A375 (cell line): ENCODE results near the gene RAET1G. TPM values are rescaled to one million over a fixed set of nuclear protein-coding genes. Genes with fewer than 3 reads are reported as not detected.

Experiments used
- total RNA-seq: library from RNA; depleted of rRNA; stranded (reverse); fragments of >200 nt; shearing (Covaris generic); gene quantifications from 2 replicates; pipeline ENCODE4 v1.2.3, GENCODE V29; 2014; rRNA removed

RAET1G gene
- 0.34 and 0.49 TPM in 2 replicates for total RNA-seq

GRCh38 chr6:149922642-149923326 is at the start of gene RAET1G:
Gene RAET1G, minus strand, starts transcription at chr6:149923121. Its CDS starts 111 bp downstream, at chr6:149923010.

GRCh38 chr6:149963462-149964307 is 40.8 kb upstream of the RAET1G start, which contains the start of gene ULBP1:
Gene ULBP1, plus strand, starts transcription at chr6:149963943. Its CDS starts 107 bp downstream, at chr6:149964050.

GRCh38 chr6:149941583-149942460 is 18.9 kb upstream of the RAET1G start, which contains the start of gene ULBP2:
Gene ULBP2, plus strand, starts transcription at chr6:149942014. Its CDS starts 59 bp downstream, at chr6:149942073.

GRCh38 chr6:149897855-149898744 is 24.8 kb downstream of the RAET1G start, which contains the start of gene RAET1E:
Gene RAET1E, minus strand, starts transcription at chr6:149898113. Its CDS starts 7,212 bp downstream, at chr6:149890901.

Other genes with a start within 250 kb of the RAET1G start
- gene LATS1, start 205.0 kb downstream of the RAET1G start, total RNA-seq, result 10.5 and 11.6 TPM in 2 replicates
- 18.5 and 22.0 TPM in 2 replicates for gene NUP43, start 176.6 kb downstream of the RAET1G start, total RNA-seq
- gene PCMT1, start 173.4 kb downstream of the RAET1G start, total RNA-seq, result 119 and 127 TPM in 2 replicates
- 14.5 and 24.6 TPM in 2 replicates for gene LRP11, start 58.8 kb downstream of the RAET1G start, total RNA-seq
- gene RAET1E, start 25.0 kb downstream of the RAET1G start, total RNA-seq, result 1.1 and 1.3 TPM in 2 replicates
- gene ULBP2, start 18.9 kb upstream of the RAET1G start, total RNA-seq, result 5.6 and 6.5 TPM in 2 replicates
- not detected in 2 replicates for gene ULBP1, start 40.8 kb upstream of the RAET1G start, total RNA-seq
- gene RAET1L, start 102.4 kb upstream of the RAET1G start, total RNA-seq, result 0.08 TPM in 1 of 2 replicates, not detected in the other
- 7.1 and 14.2 TPM in 2 replicates for gene ULBP3, start 146.0 kb upstream of the RAET1G start, total RNA-seq
- gene PPP1R14C, start 219.9 kb upstream of the RAET1G start, total RNA-seq, result 1.7 and 2.4 TPM in 2 replicates